Measurements from ENCODE around the gene CCNJL. TPM values are rescaled to one million over a fixed set of nuclear protein-coding genes. Genes with fewer than 3 reads are reported as not detected.

The CCNJL gene
- total and polyA plus RNA-seq, 2 experiments from 2014 or later: 28.4 to 29.2 TPM

DNA sequence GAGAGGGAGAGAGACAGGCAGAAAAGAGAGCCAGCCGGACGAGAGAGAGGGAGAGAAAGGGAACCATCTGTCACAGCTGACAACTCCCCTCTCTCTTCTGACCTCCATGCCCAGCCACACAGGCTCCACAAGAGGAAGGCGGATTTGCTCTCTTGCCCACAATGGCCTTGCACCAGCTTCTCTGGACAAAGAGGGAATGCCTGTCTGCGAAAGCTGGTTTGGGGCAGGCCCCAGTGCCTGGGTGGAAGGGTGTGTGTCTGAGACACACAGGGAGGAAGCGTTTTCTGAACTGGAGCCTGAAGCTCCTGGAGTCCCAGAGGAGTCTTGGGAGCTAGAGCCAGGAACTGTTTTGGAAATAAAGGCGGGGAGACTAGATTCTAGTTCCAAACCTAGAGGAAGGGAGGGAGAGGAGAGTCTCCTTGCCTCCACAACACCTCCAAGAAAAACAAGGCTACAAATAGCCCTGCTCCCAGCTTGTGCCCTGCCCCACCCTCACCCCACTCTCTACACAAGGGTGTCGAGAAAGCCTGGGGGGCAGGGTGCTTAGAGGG is 45.6 kb upstream of the CCNJL start:
- Mint-ChIP-seq H3K36me3 (ENCODE audit: low read depth) (no peaks in the 10 kb centered on the region; the same call in 2 of the 3 replicates), H3K9me3 (no peaks in the 10 kb centered on the region), H3K4me1 (peaks cover 21% of the 10 kb centered on the region), H3K27ac (no peak overlapping the region), H3K4me3 (no peak overlapping the region), H3K27me3 (ENCODE audit: insufficient read depth, low read depth, poor library complexity) (peaks cover 6% of the 10 kb centered on the region)
- TF ChIP-seq POLR2AphosphoS5 (IDR thresholded peaks at IDR 0.05; ENCODE audit: low read depth) (no peak), EZH2phosphoT487 (IDR thresholded peaks at IDR 0.05; ENCODE audit: unreplicated experiment) (no peak), NANOG (IDR thresholded peaks at IDR 0.05; ENCODE audit: borderline replicate concordance) (no peak)
- TF ChIP-seq, protein P1, sequence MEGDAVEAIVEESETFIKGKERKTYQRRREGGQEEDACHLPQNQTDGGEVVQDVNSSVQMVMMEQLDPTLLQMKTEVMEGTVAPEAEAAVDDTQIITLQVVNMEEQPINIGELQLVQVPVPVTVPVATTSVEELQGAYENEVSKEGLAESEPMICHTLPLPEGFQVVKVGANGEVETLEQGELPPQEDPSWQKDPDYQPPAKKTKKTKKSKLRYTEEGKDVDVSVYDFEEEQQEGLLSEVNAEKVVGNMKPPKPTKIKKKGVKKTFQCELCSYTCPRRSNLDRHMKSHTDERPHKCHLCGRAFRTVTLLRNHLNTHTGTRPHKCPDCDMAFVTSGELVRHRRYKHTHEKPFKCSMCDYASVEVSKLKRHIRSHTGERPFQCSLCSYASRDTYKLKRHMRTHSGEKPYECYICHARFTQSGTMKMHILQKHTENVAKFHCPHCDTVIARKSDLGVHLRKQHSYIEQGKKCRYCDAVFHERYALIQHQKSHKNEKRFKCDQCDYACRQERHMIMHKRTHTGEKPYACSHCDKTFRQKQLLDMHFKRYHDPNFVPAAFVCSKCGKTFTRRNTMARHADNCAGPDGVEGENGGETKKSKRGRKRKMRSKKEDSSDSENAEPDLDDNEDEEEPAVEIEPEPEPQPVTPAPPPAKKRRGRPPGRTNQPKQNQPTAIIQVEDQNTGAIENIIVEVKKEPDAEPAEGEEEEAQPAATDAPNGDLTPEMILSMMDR (conservative IDR thresholded peaks at IDR 0.05; ENCODE audit: low read depth in 2 of 2): no peak
- DNase-seq (ENCODE audit: low spot score): no peak
- ATAC-seq: no peak
- Histone ChIP-seq H3K4me3 (no peak overlapping the region), H4K20me1 (replicated peaks; ENCODE audit: insufficient read depth) (no peaks in the 10 kb centered on the region), H3F3A (replicated peaks; ENCODE audit: low read depth) (no peaks in the 10 kb centered on the region), H3K27me3 (ENCODE audit: insufficient read depth) (no peaks in the 10 kb centered on the region), H3K27ac (ENCODE audit: low read depth) (no peak overlapping the region), H3K79me2 (replicated peaks; ENCODE audit: insufficient read depth) (no peaks in the 10 kb centered on the region), H3K36me3 (ENCODE audit: insufficient read depth) (no peaks in the 10 kb centered on the region), H3K9me2 (ENCODE audit: insufficient read depth) (no peaks in the 10 kb centered on the region), H3K4me1 (ENCODE audit: insufficient read depth) (peaks cover 4% of the 10 kb centered on the region; the same call in 1 of the 2 replicates), H2AFZ (no peak overlapping the region), H3K4me2 (no peak overlapping the region)

DNA sequence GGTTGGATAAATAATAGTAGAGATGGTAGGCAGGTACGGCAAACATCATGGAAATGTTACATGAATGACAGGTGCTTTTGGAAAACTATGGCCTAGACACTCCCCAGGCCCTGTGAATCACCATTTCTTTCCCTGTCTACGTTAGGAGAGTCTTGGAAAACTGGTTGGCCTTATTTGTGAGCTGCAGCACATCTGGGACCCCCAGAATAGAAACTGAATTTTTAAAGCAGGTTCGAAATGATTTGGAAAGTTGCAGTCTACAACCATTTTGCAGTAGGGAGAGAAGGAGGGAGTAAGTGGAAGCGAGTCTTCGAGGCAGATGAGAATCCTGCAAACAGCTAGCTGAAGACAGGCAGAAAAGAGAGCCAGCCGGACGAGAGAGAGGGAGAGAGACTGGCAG is 45.0 kb upstream of the CCNJL start:
- no peaks in the 10 kb centered on the region; the same call in 2 of the 3 replicates for H3K36me3 Mint-ChIP-seq (ENCODE audit: low read depth)
- no peak overlapping the region for H3K4me2 ChIP-seq
- H3K4me1 Mint-ChIP-seq: peaks cover 21% of the 10 kb centered on the region
- no peaks in the 10 kb centered on the region for H4K20me1 ChIP-seq (replicated peaks; ENCODE audit: insufficient read depth)
- H3K27me3 ChIP-seq (ENCODE audit: insufficient read depth): no peaks in the 10 kb centered on the region
- no peaks in the 10 kb centered on the region for H3F3A ChIP-seq (replicated peaks; ENCODE audit: low read depth)
- H3K36me3 ChIP-seq (ENCODE audit: insufficient read depth): no peaks in the 10 kb centered on the region
- ATAC-seq: no peak
- no peaks in the 10 kb centered on the region for H3K79me2 ChIP-seq (replicated peaks; ENCODE audit: insufficient read depth)
- H3K4me3 ChIP-seq: no peak overlapping the region
- H2AFZ ChIP-seq: peak overlapping the region; percentile 38; the same call in 1 of the 2 replicates
- peaks cover 4% of the 10 kb centered on the region; the same call in 1 of the 2 replicates for H3K4me1 ChIP-seq (ENCODE audit: insufficient read depth)
- H3K9me3 Mint-ChIP-seq: no peaks in the 10 kb centered on the region
- no peak overlapping the region for H3K4me3 Mint-ChIP-seq
- H3K27ac ChIP-seq (ENCODE audit: low read depth): no peak overlapping the region
- no peaks in the 10 kb centered on the region for H3K9me2 ChIP-seq (ENCODE audit: insufficient read depth)
- DNase-seq (ENCODE audit: low spot score): no peak
- H3K27ac Mint-ChIP-seq: no peak overlapping the region
- H3K27me3 Mint-ChIP-seq (ENCODE audit: insufficient read depth, low read depth, poor library complexity): peaks cover 6% of the 10 kb centered on the region
- TF ChIP-seq POLR2AphosphoS5 (IDR thresholded peaks at IDR 0.05; ENCODE audit: low read depth) (no peak), EZH2 (IDR thresholded peaks at IDR 0.05; ENCODE audit: low read depth, unreplicated experiment) (no peak), CREB1 (CRISPR knock-in tag; IDR thresholded peaks at IDR 0.05; ENCODE audit: low read depth) (no peak), ZNF331 (CRISPR knock-in tag; IDR thresholded peaks at IDR 0.05; ENCODE audit: low read depth) (no peak), JUNB (IDR thresholded peaks at IDR 0.05; ENCODE audit: unreplicated experiment) (no peak), NANOG (IDR thresholded peaks at IDR 0.05; ENCODE audit: borderline replicate concordance) (no peak), EZH2phosphoT487 (IDR thresholded peaks at IDR 0.05; ENCODE audit: unreplicated experiment) (no peak)
- TF ChIP-seq, protein P2, sequence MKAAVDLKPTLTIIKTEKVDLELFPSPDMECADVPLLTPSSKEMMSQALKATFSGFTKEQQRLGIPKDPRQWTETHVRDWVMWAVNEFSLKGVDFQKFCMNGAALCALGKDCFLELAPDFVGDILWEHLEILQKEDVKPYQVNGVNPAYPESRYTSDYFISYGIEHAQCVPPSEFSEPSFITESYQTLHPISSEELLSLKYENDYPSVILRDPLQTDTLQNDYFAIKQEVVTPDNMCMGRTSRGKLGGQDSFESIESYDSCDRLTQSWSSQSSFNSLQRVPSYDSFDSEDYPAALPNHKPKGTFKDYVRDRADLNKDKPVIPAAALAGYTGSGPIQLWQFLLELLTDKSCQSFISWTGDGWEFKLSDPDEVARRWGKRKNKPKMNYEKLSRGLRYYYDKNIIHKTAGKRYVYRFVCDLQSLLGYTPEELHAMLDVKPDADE (IDR thresholded peaks at IDR 0.05): no peak
- TF ChIP-seq, protein P1 (conservative IDR thresholded peaks at IDR 0.05; ENCODE audit: low read depth in 2 of 2): no peak
- TF ChIP-seq, protein P3, sequence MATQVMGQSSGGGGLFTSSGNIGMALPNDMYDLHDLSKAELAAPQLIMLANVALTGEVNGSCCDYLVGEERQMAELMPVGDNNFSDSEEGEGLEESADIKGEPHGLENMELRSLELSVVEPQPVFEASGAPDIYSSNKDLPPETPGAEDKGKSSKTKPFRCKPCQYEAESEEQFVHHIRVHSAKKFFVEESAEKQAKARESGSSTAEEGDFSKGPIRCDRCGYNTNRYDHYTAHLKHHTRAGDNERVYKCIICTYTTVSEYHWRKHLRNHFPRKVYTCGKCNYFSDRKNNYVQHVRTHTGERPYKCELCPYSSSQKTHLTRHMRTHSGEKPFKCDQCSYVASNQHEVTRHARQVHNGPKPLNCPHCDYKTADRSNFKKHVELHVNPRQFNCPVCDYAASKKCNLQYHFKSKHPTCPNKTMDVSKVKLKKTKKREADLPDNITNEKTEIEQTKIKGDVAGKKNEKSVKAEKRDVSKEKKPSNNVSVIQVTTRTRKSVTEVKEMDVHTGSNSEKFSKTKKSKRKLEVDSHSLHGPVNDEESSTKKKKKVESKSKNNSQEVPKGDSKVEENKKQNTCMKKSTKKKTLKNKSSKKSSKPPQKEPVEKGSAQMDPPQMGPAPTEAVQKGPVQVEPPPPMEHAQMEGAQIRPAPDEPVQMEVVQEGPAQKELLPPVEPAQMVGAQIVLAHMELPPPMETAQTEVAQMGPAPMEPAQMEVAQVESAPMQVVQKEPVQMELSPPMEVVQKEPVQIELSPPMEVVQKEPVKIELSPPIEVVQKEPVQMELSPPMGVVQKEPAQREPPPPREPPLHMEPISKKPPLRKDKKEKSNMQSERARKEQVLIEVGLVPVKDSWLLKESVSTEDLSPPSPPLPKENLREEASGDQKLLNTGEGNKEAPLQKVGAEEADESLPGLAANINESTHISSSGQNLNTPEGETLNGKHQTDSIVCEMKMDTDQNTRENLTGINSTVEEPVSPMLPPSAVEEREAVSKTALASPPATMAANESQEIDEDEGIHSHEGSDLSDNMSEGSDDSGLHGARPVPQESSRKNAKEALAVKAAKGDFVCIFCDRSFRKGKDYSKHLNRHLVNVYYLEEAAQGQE (IDR thresholded peaks at IDR 0.05; ENCODE audit: unreplicated experiment): no peak
